ENCODE results near the gene CAPN13. TPM values are rescaled to one million over a fixed set of nuclear protein-coding genes. Genes with fewer than 3 reads are reported as not detected.

CAPN13 gene
- polyA plus RNA-seq, 4 donors = 12.4 to 85.9 (median 59.5) TPM

GRCh38 chr2:30798536-30798991 lies 8.7 kb downstream of the CAPN13 start:
- Histone ChIP-seq H3K4me1 (ENCODE audit: control insufficient read depth in 3 of 3, insufficient read depth in 2 of 3, low read depth in 1 of 3, low read length in 2 of 3) (peaks cover 0 to 7% (median 2%) of the 10 kb centered on the region in 3 donors), H3K36me3 (ENCODE audit: control insufficient read depth in 3 of 3, insufficient read depth in 2 of 3, low read depth in 1 of 3, low read length in 3 of 3) (peaks cover 0 to 3% (median 0%) of the 10 kb centered on the region in 3 donors), H3K27me3 (ENCODE audit: control insufficient read depth in 3 of 3, insufficient read depth in 3 of 3, low read length in 3 of 3) (no peaks in the 10 kb centered on the region), H3K27ac (ENCODE audit: low read depth in 1 of 3, low read length in 2 of 3) (no peak overlapping the region), H3K4me3 (ENCODE audit: low read depth in 1 of 3, low read length in 3 of 3) (no peak overlapping the region), H3K9me3 (ENCODE audit: control insufficient read depth in 2 of 2, insufficient read depth in 1 of 2, low read depth in 1 of 2, low read length in 1 of 2) (no peaks in the 10 kb centered on the region)
- FAIRE-seq (no peak), DNase-seq (no peak)
- 19 to 33% (median 23%) methylated on average over 6 of the region's 6 CpGs for WGBS, 3 donors

DNA sequence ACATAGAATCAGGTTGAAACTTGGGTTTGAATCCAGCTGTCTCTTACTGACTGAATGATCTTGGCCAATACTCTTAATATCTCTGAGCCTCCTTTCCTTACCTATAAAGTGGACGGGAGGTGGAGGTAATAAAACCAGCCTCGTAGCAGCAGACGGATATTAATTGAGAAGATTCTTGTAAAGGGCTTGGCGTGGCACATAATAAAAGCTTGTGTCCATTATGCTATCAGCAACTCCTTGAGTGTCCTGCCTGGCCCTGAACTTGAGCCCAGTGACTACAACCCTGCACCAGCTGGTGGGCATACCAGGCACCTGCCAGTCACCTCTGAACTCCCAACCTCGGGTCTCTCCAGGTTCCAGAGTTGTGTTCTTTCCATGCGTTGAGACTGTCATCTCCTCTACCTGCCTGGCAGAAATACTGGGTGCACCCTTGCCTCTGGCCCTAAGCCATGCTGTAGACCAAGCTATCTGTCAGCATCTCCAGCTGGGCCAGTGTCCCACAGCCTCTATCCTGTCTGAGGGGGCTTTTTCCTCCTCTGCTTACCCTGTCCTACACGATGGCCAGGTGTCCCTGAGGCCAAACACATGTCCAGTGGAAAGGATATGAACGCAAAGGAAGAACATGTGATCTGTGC lies 9.7 kb downstream of the CAPN13 start:
- WGBS, 3 donors = 38 to 74% (median 59%) methylated on average over 8 of the region's 8 CpGs

GRCh38 chr2:30796699-30797098 lies 10.5 kb downstream of the CAPN13 start:
- WGBS, 3 donors = 41 to 61% (median 42%) methylated on average over 4 of the region's 4 CpGs
- Histone ChIP-seq H3K27ac (ENCODE audit: low read depth in 1 of 3, low read length in 2 of 3) (no peak overlapping the region), H3K4me1 (ENCODE audit: control insufficient read depth in 3 of 3, insufficient read depth in 2 of 3, low read depth in 1 of 3, low read length in 2 of 3) (peaks cover 0 to 7% (median 2%) of the 10 kb centered on the region in 3 donors), H3K27me3 (ENCODE audit: control insufficient read depth in 3 of 3, insufficient read depth in 3 of 3, low read length in 3 of 3) (no peaks in the 10 kb centered on the region), H3K36me3 (ENCODE audit: control insufficient read depth in 3 of 3, insufficient read depth in 2 of 3, low read depth in 1 of 3, low read length in 3 of 3) (no peaks in the 10 kb centered on the region), H3K9me3 (ENCODE audit: control insufficient read depth in 2 of 2, insufficient read depth in 1 of 2, low read depth in 1 of 2, low read length in 1 of 2) (no peaks in the 10 kb centered on the region), H3K4me3 (ENCODE audit: low read depth in 1 of 3, low read length in 3 of 3) (no peak overlapping the region)
- FAIRE-seq = no peak
- DNase-seq = peak; percentile 23 to 38

More for the DNA sequence above, 9.7 kb downstream of the CAPN13 start:
- Histone ChIP-seq H3K27me3 (ENCODE audit: control insufficient read depth in 3 of 3, insufficient read depth in 3 of 3, low read length in 3 of 3) (no peaks in the 10 kb centered on the region), H3K27ac (ENCODE audit: low read depth in 1 of 3, low read length in 2 of 3) (no peak overlapping the region), H3K4me1 (ENCODE audit: control insufficient read depth in 3 of 3, insufficient read depth in 2 of 3, low read depth in 1 of 3, low read length in 2 of 3) (peaks cover 0 to 7% (median 2%) of the 10 kb centered on the region in 3 donors), H3K4me3 (ENCODE audit: low read depth in 1 of 3, low read length in 3 of 3) (no peak overlapping the region), H3K9me3 (ENCODE audit: control insufficient read depth in 2 of 2, insufficient read depth in 1 of 2, low read depth in 1 of 2, low read length in 1 of 2) (no peaks in the 10 kb centered on the region), H3K36me3 (ENCODE audit: control insufficient read depth in 3 of 3, insufficient read depth in 2 of 3, low read depth in 1 of 3, low read length in 3 of 3) (no peaks in the 10 kb centered on the region)
- DNase-seq (peak in 1 of 2 donors; percentile 34), FAIRE-seq (no peak)

DNA sequence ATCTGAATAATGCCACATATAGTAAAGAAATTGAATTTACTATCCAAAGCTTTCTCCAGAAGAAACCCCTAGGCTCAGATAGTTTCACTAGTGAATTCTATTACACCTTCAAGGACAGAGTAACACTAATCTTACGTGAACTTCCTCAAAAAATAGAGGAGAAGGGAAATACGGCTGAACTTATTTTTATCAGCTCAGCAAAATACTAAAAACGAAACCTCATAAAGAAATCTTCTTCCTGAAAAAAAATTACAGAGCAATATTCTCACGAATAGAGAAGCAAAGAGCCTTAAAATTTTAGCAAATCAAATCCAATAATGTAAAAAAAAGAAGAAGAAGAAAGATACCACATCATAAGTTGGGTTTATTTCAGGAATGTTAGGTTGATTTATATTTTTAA lies 14.7 kb downstream of the CAPN13 start:
- H3K27ac ChIP-seq (ENCODE audit: low read depth in 1 of 3, low read length in 2 of 3) = no peak overlapping the region
- DNase-seq = no peak
- H3K36me3 ChIP-seq (ENCODE audit: control insufficient read depth in 3 of 3, insufficient read depth in 2 of 3, low read depth in 1 of 3, low read length in 3 of 3) = no peaks in the 10 kb centered on the region
- peaks cover 0 to 7% (median 2%) of the 10 kb centered on the region in 3 donors for H3K4me1 ChIP-seq (ENCODE audit: control insufficient read depth in 3 of 3, insufficient read depth in 2 of 3, low read depth in 1 of 3, low read length in 2 of 3)
- H3K9me3 ChIP-seq (ENCODE audit: control insufficient read depth in 2 of 2, insufficient read depth in 1 of 2, low read depth in 1 of 2, low read length in 1 of 2) = no peaks in the 10 kb centered on the region
- H3K27me3 ChIP-seq (ENCODE audit: control insufficient read depth in 3 of 3, insufficient read depth in 3 of 3, low read length in 3 of 3) = peaks cover 0 to 3% (median 0%) of the 10 kb centered on the region in 3 donors
- WGBS, 3 donors = 49 to 56% (median 51%) methylated on average over 4 of the region's 4 CpGs
- no peak for FAIRE-seq
- H3K4me3 ChIP-seq (ENCODE audit: low read depth in 1 of 3, low read length in 3 of 3) = no peak overlapping the region

GRCh38 chr2:30790879-30791278 lies 16.4 kb downstream of the CAPN13 start:
- Histone ChIP-seq H3K27me3 (ENCODE audit: control insufficient read depth in 3 of 3, insufficient read depth in 3 of 3, low read length in 3 of 3) (peaks cover 0 to 3% (median 0%) of the 10 kb centered on the region in 3 donors), H3K4me1 (ENCODE audit: control insufficient read depth in 3 of 3, insufficient read depth in 2 of 3, low read depth in 1 of 3, low read length in 2 of 3) (no peaks in the 10 kb centered on the region), H3K4me3 (ENCODE audit: low read depth in 1 of 3, low read length in 3 of 3) (no peak overlapping the region), H3K27ac (ENCODE audit: low read depth in 1 of 3, low read length in 2 of 3) (no peak overlapping the region), H3K36me3 (ENCODE audit: control insufficient read depth in 3 of 3, insufficient read depth in 2 of 3, low read depth in 1 of 3, low read length in 3 of 3) (peaks cover 2 to 8% (median 2%) of the 10 kb centered on the region in 3 donors), H3K9me3 (ENCODE audit: control insufficient read depth in 2 of 2, insufficient read depth in 1 of 2, low read depth in 1 of 2, low read length in 1 of 2) (no peaks in the 10 kb centered on the region)
- FAIRE-seq = no peak
- WGBS, 3 donors = 21 to 54% (median 34%) methylated on average over 3 of the region's 3 CpGs
- DNase-seq = peak in 1 of 2 donors; percentile 20

DNA sequence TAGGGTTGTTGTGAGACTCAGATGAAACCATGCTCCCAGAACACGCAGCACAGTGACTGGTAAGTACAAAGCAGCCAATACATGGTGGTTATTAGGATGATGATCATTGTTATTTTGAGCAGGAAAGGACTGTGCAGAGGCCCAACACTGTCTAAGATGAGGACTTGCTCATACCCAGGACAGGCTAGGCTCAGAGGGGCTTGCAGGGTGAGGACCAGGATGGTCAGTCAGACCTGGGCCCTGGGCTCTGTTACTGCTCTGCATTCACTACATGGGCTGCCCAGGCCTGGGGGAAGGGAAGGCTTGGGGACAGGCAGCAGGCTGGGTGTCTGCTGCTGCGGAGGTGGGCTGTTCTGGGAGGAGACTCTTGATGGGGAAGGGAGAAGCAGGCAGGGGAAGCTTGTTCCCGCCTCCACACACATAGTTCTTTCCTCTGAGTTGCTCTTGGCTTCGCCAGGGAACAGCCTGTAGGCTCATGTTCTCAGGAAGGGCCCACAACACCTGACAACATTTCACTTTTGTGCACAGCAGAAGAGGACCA lies 17.5 kb downstream of the CAPN13 start:
- H3K4me3 ChIP-seq (ENCODE audit: low read depth in 1 of 3, low read length in 3 of 3) = no peak overlapping the region
- H3K4me1 ChIP-seq (ENCODE audit: control insufficient read depth in 3 of 3, insufficient read depth in 2 of 3, low read depth in 1 of 3, low read length in 2 of 3) = no peaks in the 10 kb centered on the region
- WGBS, 3 donors = 74 to 92% (median 77%) methylated on average over 4 of the region's 4 CpGs
- FAIRE-seq (no peak), DNase-seq (no peak)
- H3K27ac ChIP-seq (ENCODE audit: low read depth in 1 of 3, low read length in 2 of 3) = no peak overlapping the region
- H3K36me3 ChIP-seq (ENCODE audit: control insufficient read depth in 3 of 3, insufficient read depth in 2 of 3, low read depth in 1 of 3, low read length in 3 of 3) = peaks cover 2 to 8% (median 2%) of the 10 kb centered on the region in 3 donors
- H3K27me3 ChIP-seq (ENCODE audit: control insufficient read depth in 3 of 3, insufficient read depth in 3 of 3, low read length in 3 of 3) = peaks cover 0 to 3% (median 0%) of the 10 kb centered on the region in 3 donors
- no peaks in the 10 kb centered on the region for H3K9me3 ChIP-seq (ENCODE audit: control insufficient read depth in 2 of 2, insufficient read depth in 1 of 2, low read depth in 1 of 2, low read length in 1 of 2)

DNA sequence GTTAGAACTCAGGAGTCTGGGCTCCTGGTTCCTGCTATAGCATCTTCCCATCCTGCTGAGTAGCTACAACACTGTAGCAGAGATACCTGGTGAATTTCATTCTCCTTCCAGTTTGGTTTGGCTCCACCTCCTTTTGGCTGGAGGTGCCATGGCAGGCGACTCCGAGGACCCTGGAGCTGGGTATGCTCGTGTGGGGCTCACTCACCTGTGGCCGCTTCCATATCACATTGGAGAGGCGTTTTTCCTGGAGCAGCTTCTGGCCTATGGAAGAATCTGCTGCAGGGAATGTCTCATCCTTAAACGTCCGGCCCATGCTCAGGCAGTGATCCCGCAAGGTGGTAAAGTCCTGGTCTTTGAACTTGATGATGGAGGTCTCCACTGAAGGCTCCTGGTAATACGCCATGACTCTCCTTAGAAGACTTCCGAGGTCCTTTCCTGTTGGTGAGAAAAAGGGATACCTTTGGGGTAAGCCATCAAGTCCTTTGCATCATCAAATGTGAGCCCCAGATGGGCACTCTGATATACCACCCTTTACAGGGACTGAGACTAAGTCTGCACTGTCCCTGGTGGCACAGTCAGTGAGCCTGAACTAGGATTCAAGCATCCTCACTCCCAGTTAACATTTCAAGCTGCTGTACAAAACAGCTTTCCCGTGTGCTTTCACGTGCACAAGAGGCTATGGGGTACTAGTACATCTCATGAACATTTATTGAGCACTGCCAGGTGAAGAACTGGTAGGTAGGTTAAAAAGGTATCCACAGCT lies 20.1 kb downstream of the CAPN13 start:
- H3K4me3 ChIP-seq (ENCODE audit: low read depth in 1 of 3, low read length in 3 of 3) = no peak overlapping the region
- H3K36me3 ChIP-seq (ENCODE audit: control insufficient read depth in 3 of 3, insufficient read depth in 2 of 3, low read depth in 1 of 3, low read length in 3 of 3) = peaks cover 2 to 10% (median 2%) of the 10 kb centered on the region in 3 donors
- FAIRE-seq = no peak
- no peak overlapping the region for H3K27ac ChIP-seq (ENCODE audit: low read depth in 1 of 3, low read length in 2 of 3)
- peaks cover 0 to 3% (median 0%) of the 10 kb centered on the region in 3 donors for H3K27me3 ChIP-seq (ENCODE audit: control insufficient read depth in 3 of 3, insufficient read depth in 3 of 3, low read length in 3 of 3)
- peaks cover 0 to 7% (median 6%) of the 10 kb centered on the region in 3 donors for H3K4me1 ChIP-seq (ENCODE audit: control insufficient read depth in 3 of 3, insufficient read depth in 2 of 3, low read depth in 1 of 3, low read length in 2 of 3)
- no peaks in the 10 kb centered on the region for H3K9me3 ChIP-seq (ENCODE audit: control insufficient read depth in 2 of 2, insufficient read depth in 1 of 2, low read depth in 1 of 2, low read length in 1 of 2)
- 83 to 91% (median 89%) methylated on average over 12 of the region's 12 CpGs for WGBS, 3 donors
- DNase-seq = no peak

DNA sequence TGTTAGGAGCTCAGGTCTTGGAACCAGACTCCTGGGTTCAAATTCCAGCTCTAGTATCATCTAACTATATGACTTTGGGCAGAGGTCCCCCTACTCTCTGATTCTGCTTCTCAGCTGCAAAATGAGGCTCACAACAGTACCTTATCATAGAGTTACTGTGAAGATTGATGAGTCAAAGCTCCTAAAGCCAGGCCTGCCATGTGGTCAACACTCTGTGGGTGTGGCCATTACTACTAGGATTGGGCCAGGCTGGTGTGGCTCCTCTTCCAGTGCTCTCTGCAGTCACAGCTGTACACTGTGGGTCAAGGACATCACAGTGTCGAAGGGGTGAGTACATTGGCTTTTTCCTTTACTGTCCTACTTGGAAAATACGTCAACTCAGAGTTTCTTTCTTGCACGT lies 22.6 kb downstream of the CAPN13 start:
- H3K27me3 ChIP-seq (ENCODE audit: control insufficient read depth in 3 of 3, insufficient read depth in 3 of 3, low read length in 3 of 3) = no peaks in the 10 kb centered on the region
- H3K27ac ChIP-seq (ENCODE audit: low read depth in 1 of 3, low read length in 2 of 3) = no peak overlapping the region
- FAIRE-seq = no peak
- no peak overlapping the region for H3K4me3 ChIP-seq (ENCODE audit: low read depth in 1 of 3, low read length in 3 of 3)
- peak in 1 of 2 donors; percentile 19 for DNase-seq
- peaks cover 2 to 10% (median 2%) of the 10 kb centered on the region in 3 donors for H3K36me3 ChIP-seq (ENCODE audit: control insufficient read depth in 3 of 3, insufficient read depth in 2 of 3, low read depth in 1 of 3, low read length in 3 of 3)
- WGBS, 3 donors = 87 to 96% (median 89%) methylated on average over 3 of the region's 3 CpGs
- peaks cover 0 to 9% (median 7%) of the 10 kb centered on the region in 3 donors for H3K4me1 ChIP-seq (ENCODE audit: control insufficient read depth in 3 of 3, insufficient read depth in 2 of 3, low read depth in 1 of 3, low read length in 2 of 3)
- H3K9me3 ChIP-seq (ENCODE audit: control insufficient read depth in 2 of 2, insufficient read depth in 1 of 2, low read depth in 1 of 2, low read length in 1 of 2) = no peaks in the 10 kb centered on the region

Data from small intestine (tissue), 7 donors.